SK-N-SH (cell line): Measurements from ENCODE around the gene MYL5. TPM values are rescaled to one million over a fixed set of nuclear protein-coding genes. Genes with fewer than 3 reads are reported as not detected.

ENCODE experiments used
- CTCF ChIA-PET: fragments of 300-600, 350-600 bp; formaldehyde crosslinking; extraction: SDS; loops from one replicate; lab custom pipeline; 2021; lab: Yijun Ruan, JAX
- POLR2A ChIA-PET: fragments of 350-600 bp; sonication (Branson Sonifier 250); formaldehyde crosslinking; extraction: SDS; loops from one replicate; lab custom pipeline; 2020; ENCODE audit warnings: antibody characterized with exemption, inconsistent platforms; lab: Yijun Ruan, JAX
- DNase-seq: peaks from one replicate; pipeline ENCODE4 v3.0.0; 2012
- H2AFZ ChIP-seq: fragments of 200-600 bp; sonication (generic); 2 replicates; pipeline ENCODE4 v1.8.1; 2016; ENCODE audit warnings: antibody characterized with exemption, mild to moderate bottlenecking, low read depth
- H3F3A ChIP-seq: fragments of 200-600 bp; sonication (generic); replicated peaks from 2 replicates; pipeline ENCODE3; 2016; ENCODE audit warnings: antibody characterized with exemption, mild to moderate bottlenecking; ENCODE audit not compliant: insufficient read depth
- H3K27ac ChIP-seq, 2 experiments: fragments of 200-500 bp in 1 of 2; fragments of 200-600 bp in 1 of 2; sonication (Bioruptor generic) in 1 of 2; sonication (generic), shearing (Covaris generic) in 1 of 2; 2 replicates each; pipeline versions ENCODE4 v1.5.1 to v1.6.1; 2014 to 2016; ENCODE audit warnings: low read depth in 2 of 2, inconsistent platforms in 1 of 2, low read length in 1 of 2, mild to moderate bottlenecking in 1 of 2, mixed read lengths in 1 of 2
- H3K27me3 ChIP-seq: fragments of 200-600 bp; sonication (generic), shearing (Covaris generic); 2 replicates; pipeline ENCODE4 v1.6.1; 2016; ENCODE audit warnings: mixed run types; ENCODE audit not compliant: insufficient read depth
- H3K36me3 ChIP-seq, 2 experiments: fragments of 200-500 bp in 1 of 2; fragments of 200-600 bp in 1 of 2; sonication (Bioruptor generic) in 1 of 2; sonication (generic) in 1 of 2; replicated peaks in 1 of 2; 2 replicates each; pipeline versions ENCODE3 to v1.5.1; 2014 to 2016; ENCODE audit warnings: low read length in 1 of 2, mild to moderate bottlenecking in 1 of 2; ENCODE audit not compliant: insufficient read depth in 2 of 2, control insufficient read depth in 1 of 2
- H3K4me1 ChIP-seq, 2 experiments: fragments of 200-500 bp in 1 of 2; fragments of 200-600 bp in 1 of 2; sonication (Bioruptor generic) in 1 of 2; sonication (generic), shearing (Covaris generic) in 1 of 2; 2 replicates each; pipeline versions ENCODE4 v1.5.1 to v1.6.1; 2014 to 2016; ENCODE audit warnings: low read depth in 1 of 2, low read length in 1 of 2, mixed run types in 1 of 2; ENCODE audit not compliant: insufficient read depth in 2 of 2, control insufficient read depth in 1 of 2
- H3K4me2 ChIP-seq: fragments of 200-600 bp; sonication (generic), shearing (Covaris generic); 2 replicates; pipeline ENCODE4 v1.6.1; 2017; ENCODE audit warnings: mixed run types
- H3K4me3 ChIP-seq, 2 experiments: fragments of 200-500 bp in 1 of 2; fragments of 200-600 bp in 1 of 2; sonication (Bioruptor generic) in 1 of 2; sonication (generic), shearing (Covaris generic) in 1 of 2; 2 replicates each; pipeline versions ENCODE4 v1.5.1 to v1.8.1; 2014 to 2016; ENCODE audit warnings: low read depth in 2 of 2, inconsistent platforms in 1 of 2, low read length in 1 of 2, mild to moderate bottlenecking in 1 of 2, mixed read lengths in 1 of 2, moderate library complexity in 1 of 2
- H3K79me2 ChIP-seq: fragments of 200-600 bp; sonication (generic); 2 replicates; pipeline ENCODE4 v1.8.1; 2017; ENCODE audit warnings: mild to moderate bottlenecking; ENCODE audit not compliant: insufficient read depth
- H3K9ac ChIP-seq: fragments of 200-600 bp; sonication (generic); 2 replicates; pipeline ENCODE4 v1.6.1; 2017; ENCODE audit warnings: mixed run types
- H3K9me2 ChIP-seq: fragments of 200-600 bp; sonication (generic); 2 replicates; pipeline ENCODE4 v1.6.1; 2017; ENCODE audit warnings: mixed run types
- H3K9me3 ChIP-seq: fragments of 200-600 bp; sonication (generic); 2 replicates; pipeline ENCODE4 v1.6.1; 2017; ENCODE audit warnings: mixed run types, mild to moderate bottlenecking, moderate library complexity
- H4K20me1 ChIP-seq: fragments of 200-600 bp; sonication (generic); 2 replicates; pipeline ENCODE4 v1.6.1; 2017; ENCODE audit warnings: mild to moderate bottlenecking, mixed run types; ENCODE audit not compliant: insufficient read depth
- FOSL2 ChIP-seq: IDR thresholded peaks from 2 replicates; pipeline ENCODE4 v1.4.0; 2012; ENCODE audit warnings: low read depth, mild to moderate bottlenecking, moderate library complexity, borderline replicate concordance
- FOXJ3 ChIP-seq: sonication (generic); formaldehyde crosslinking; IDR thresholded peaks from 2 replicates; pipeline ENCODE4 v1.5.1; 2020; ENCODE audit warnings: mild to moderate bottlenecking, missing genetic modification reagents
- GATA2 ChIP-seq: sonication (generic); formaldehyde crosslinking; IDR thresholded peaks from 2 replicates; pipeline ENCODE4 v1.5.0; 2020; ENCODE audit warnings: mild to moderate bottlenecking, missing genetic modification reagents
- MEF2A ChIP-seq: IDR thresholded peaks from 2 replicates; pipeline ENCODE4 v1.4.0; 2012; ENCODE audit warnings: low read depth, borderline replicate concordance
- MXI1 ChIP-seq: IDR thresholded peaks from 2 replicates; pipeline ENCODE4 v1.6.1; 2012; ENCODE audit warnings: mild to moderate bottlenecking, low read depth, low read length, improper control_type of control experiment
- POLR2AphosphoS5 ChIP-seq: IDR thresholded peaks from 2 replicates; pipeline ENCODE4 v1.6.1; 2012; ENCODE audit warnings: low read depth, low read length
- RAD21 ChIP-seq: IDR thresholded peaks from 2 replicates; pipeline ENCODE4 v1.6.1; 2012; ENCODE audit warnings: mild to moderate bottlenecking, low read length
- SIN3A ChIP-seq: IDR thresholded peaks from 2 replicates; pipeline ENCODE4 v1.6.1; 2012; ENCODE audit warnings: low read depth, mild to moderate bottlenecking, low read length, moderate library complexity, borderline replicate concordance
- SMC3 ChIP-seq: IDR thresholded peaks from 2 replicates; pipeline ENCODE4 v1.6.1; 2012; ENCODE audit warnings: low read depth, low read length, improper control_type of control experiment
- TAF1 ChIP-seq: IDR thresholded peaks from 2 replicates; pipeline ENCODE4 v1.6.1; 2012; ENCODE audit warnings: low read depth, mild to moderate bottlenecking, low read length, moderate library complexity, borderline replicate concordance
- YY1 ChIP-seq: IDR thresholded peaks from 2 replicates; pipeline ENCODE4 v1.4.0; 2012; ENCODE audit warnings: low read depth, mild to moderate bottlenecking
- WGBS: methylation state at CpG from one replicate; pipeline ENCODE4 v1.1.6; 2017; ENCODE audit warnings: low lambda C conversion rate; 5-methylcytosine and 5-hydroxymethylcytosine counted together
- polyA plus RNA-seq, 3 experiments: library from polyadenylated mRNA; depleted of rRNA; stranded (reverse); fragments of >200 nt; gene quantifications; 2 replicates each; pipeline ENCODE4 v1.2.3, GENCODE V29; 2012
- TF ChIP-seq, protein P1 (sequence below): fragments of 150-350 bp; IDR thresholded peaks from 2 replicates; pipeline ENCODE4 v1.6.1; 2016; ENCODE audit warnings: mild to moderate bottlenecking, low read depth, low read length
- TF ChIP-seq, protein P2 (sequence below): fragments of 200-600 bp; sonication (generic); IDR thresholded peaks from 2 replicates; pipeline ENCODE4 v1.6.1; 2017; ENCODE audit warnings: antibody characterized with exemption, mild to moderate bottlenecking, moderate library complexity
- TF ChIP-seq, protein P3 (sequence below): IDR thresholded peaks from 2 replicates; pipeline ENCODE4 v1.4.0; 2012; ENCODE audit warnings: low read depth
- TF ChIP-seq, protein P4 (sequence below): IDR thresholded peaks from 2 replicates; pipeline ENCODE4 v1.4.0; 2012; ENCODE audit warnings: low read depth, borderline replicate concordance

Gene MYL5
- polyA plus RNA-seq, 1 of the 3 experiments (the other 2 are of a cell fraction) = 46.9 TPM

DNA sequence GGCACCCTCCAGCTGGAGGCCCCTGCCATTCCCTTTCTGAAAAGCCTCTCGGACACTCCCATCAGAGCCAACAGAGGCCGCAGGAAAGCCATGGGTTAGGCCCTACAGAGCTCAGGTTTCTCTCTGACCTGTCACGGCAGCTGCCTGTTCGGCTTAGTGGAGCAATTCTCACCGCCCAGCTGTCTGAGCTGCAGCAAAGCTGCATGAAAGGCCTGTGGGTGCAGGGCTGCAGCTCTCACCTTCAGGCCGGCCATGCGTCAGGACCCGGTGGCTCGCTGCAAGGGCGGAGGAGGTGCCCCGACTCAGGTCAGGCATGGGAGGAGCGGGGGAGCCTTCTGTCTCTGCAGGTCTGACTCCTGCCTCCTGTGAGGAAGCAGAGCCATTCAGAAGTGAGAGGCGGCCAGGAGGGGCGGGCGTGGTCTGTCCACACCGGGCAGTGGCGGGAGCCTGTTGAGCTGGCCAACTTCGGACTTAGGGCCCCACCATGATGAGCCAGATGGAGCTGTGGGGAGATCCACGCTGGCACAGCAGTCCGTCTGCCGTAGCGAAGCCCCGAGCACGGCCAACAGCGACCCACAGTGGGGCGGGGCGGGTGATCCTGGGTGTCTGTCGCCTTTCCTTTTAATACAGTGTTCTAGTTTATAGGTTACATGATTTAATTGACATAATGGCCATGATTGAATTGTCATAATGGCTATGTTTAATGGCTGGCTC, 25.6 kb upstream of the MYL5 start:
- H2AFZ ChIP-seq = no peak overlapping the region
- no peaks in the 10 kb centered on the region for H4K20me1 ChIP-seq
- no peak overlapping the region for H3K27ac ChIP-seq
- no peaks in the 10 kb centered on the region for H3F3A ChIP-seq
- no peaks in the 10 kb centered on the region for H3K9me3 ChIP-seq
- no peaks in the 10 kb centered on the region for H3K79me2 ChIP-seq
- WGBS = 59% methylated on average over 3 of the region's 28 CpGs
- H3K9ac ChIP-seq = no peak overlapping the region
- no peak for DNase-seq
- H3K36me3 ChIP-seq = no peaks in the 10 kb centered on the region
- H3K27me3 ChIP-seq = peaks cover 13% of the 10 kb centered on the region; the same call in 1 of the 2 replicates
- peaks cover 0 to 2% of the 10 kb centered on the region in 2 experiments; a peak in 1 of 4 replicates for H3K4me1 ChIP-seq
- H3K9me2 ChIP-seq = no peaks in the 10 kb centered on the region
- no peak overlapping the region for H3K4me3 ChIP-seq
- TF ChIP-seq SMC3 (no peak), FOXJ3 (CRISPR knock-in tag) (no peak), POLR2AphosphoS5 (no peak)
- TF ChIP-seq, protein P1, sequence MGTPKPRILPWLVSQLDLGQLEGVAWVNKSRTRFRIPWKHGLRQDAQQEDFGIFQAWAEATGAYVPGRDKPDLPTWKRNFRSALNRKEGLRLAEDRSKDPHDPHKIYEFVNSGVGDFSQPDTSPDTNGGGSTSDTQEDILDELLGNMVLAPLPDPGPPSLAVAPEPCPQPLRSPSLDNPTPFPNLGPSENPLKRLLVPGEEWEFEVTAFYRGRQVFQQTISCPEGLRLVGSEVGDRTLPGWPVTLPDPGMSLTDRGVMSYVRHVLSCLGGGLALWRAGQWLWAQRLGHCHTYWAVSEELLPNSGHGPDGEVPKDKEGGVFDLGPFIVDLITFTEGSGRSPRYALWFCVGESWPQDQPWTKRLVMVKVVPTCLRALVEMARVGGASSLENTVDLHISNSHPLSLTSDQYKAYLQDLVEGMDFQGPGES = no peak
- ChIA-PET POLR2A (no interaction called here), CTCF (interaction anchor here (0.8 to 1.2 kb wide), 3 partner anchors 14 to 46 kb away, joined by 3 to 4 read pairs (median 4); no protein-coding TSS in a partner anchor)
- no peak overlapping the region for H3K4me2 ChIP-seq

DNA sequence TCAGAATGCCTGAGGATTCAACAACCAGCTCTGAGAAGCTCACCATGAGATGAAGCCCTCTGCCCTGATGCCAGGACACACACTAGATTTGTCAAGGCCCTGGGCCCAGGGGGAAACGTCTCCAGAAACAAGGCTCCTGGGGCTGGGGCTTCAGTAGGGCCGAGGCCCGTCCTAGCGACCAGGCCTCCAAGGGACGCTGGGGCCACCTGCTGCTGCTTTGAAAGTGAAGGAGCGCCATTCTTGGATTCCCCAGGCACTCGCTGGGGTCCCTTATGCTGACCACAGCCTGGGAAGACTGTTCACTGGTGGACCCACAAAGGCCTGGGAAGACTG, 25.1 kb upstream of the MYL5 start:
- H3K9me3 ChIP-seq = no peaks in the 10 kb centered on the region
- TF ChIP-seq, protein P2, sequence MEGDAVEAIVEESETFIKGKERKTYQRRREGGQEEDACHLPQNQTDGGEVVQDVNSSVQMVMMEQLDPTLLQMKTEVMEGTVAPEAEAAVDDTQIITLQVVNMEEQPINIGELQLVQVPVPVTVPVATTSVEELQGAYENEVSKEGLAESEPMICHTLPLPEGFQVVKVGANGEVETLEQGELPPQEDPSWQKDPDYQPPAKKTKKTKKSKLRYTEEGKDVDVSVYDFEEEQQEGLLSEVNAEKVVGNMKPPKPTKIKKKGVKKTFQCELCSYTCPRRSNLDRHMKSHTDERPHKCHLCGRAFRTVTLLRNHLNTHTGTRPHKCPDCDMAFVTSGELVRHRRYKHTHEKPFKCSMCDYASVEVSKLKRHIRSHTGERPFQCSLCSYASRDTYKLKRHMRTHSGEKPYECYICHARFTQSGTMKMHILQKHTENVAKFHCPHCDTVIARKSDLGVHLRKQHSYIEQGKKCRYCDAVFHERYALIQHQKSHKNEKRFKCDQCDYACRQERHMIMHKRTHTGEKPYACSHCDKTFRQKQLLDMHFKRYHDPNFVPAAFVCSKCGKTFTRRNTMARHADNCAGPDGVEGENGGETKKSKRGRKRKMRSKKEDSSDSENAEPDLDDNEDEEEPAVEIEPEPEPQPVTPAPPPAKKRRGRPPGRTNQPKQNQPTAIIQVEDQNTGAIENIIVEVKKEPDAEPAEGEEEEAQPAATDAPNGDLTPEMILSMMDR = no peak
- TF ChIP-seq GATA2 (CRISPR knock-in tag) (no peak), SIN3A (no peak), MEF2A (no peak), MXI1 (no peak), TAF1 (no peak), FOSL2 (no peak), YY1 (no peak), RAD21 (no peak)
- TF ChIP-seq, protein P3, sequence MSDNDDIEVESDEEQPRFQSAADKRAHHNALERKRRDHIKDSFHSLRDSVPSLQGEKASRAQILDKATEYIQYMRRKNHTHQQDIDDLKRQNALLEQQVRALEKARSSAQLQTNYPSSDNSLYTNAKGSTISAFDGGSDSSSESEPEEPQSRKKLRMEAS = no peak
- TF ChIP-seq, protein P4, sequence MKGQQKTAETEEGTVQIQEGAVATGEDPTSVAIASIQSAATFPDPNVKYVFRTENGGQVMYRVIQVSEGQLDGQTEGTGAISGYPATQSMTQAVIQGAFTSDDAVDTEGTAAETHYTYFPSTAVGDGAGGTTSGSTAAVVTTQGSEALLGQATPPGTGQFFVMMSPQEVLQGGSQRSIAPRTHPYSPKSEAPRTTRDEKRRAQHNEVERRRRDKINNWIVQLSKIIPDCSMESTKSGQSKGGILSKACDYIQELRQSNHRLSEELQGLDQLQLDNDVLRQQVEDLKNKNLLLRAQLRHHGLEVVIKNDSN = no peak
- TF ChIP-seq, protein P1 = no peak
- no peak overlapping the region for H3K4me2 ChIP-seq
- no peaks in the 10 kb centered on the region for H4K20me1 ChIP-seq
- H3K9ac ChIP-seq = no peak overlapping the region
- H3K4me3 ChIP-seq = no peak overlapping the region
- H3F3A ChIP-seq = no peaks in the 10 kb centered on the region
- H3K4me1 ChIP-seq = peaks cover 0 to 2% of the 10 kb centered on the region in 2 experiments; a peak in 1 of 4 replicates
- 66% methylated on average over 4 of the region's 7 CpGs for WGBS
- H3K79me2 ChIP-seq = no peaks in the 10 kb centered on the region
- no peak overlapping the region for H3K27ac ChIP-seq
- ChIA-PET POLR2A (no interaction called here), CTCF (interaction anchor here (0.8 to 1.0 kb wide), 2 partner anchors 15 to 31 kb away, joined by 3 to 4 read pairs; no protein-coding TSS in a partner anchor)
- no peaks in the 10 kb centered on the region for H3K9me2 ChIP-seq
- H3K27me3 ChIP-seq = peaks cover 13% of the 10 kb centered on the region; the same call in 1 of the 2 replicates
- no peaks in the 10 kb centered on the region for H3K36me3 ChIP-seq
- no peak for DNase-seq
- no peak overlapping the region for H2AFZ ChIP-seq
